PFSK-1 (cell line): Measurements from ENCODE around the gene RAP1GDS1.

ENCODE experiments used
- FOXP2 ChIP-seq: optimal IDR thresholded peaks from 2 replicates; pipeline ENCODE3; 2011; ENCODE audit warnings: borderline replicate concordance, control low read depth, inconsistent platforms; ENCODE audit not compliant: insufficient read depth; ENCODE audit errors: extremely low read length, extremely low read depth
- POLR2AphosphoS5 ChIP-seq: IDR thresholded peaks from 2 replicates; pipeline ENCODE4 v1.6.1; 2012; ENCODE audit warnings: low read depth, mild to moderate bottlenecking, control low read depth, low read length, moderate library complexity
- SIN3A ChIP-seq: IDR thresholded peaks from 2 replicates; pipeline ENCODE4 v1.6.1; 2012; ENCODE audit warnings: mild to moderate bottlenecking, low read length, moderate library complexity, borderline replicate concordance; ENCODE audit not compliant: insufficient read depth
- TAF1 ChIP-seq: IDR thresholded peaks from 2 replicates; pipeline ENCODE4 v1.6.1; 2012; ENCODE audit warnings: low read length, control low read depth, borderline replicate concordance; ENCODE audit not compliant: insufficient read depth
- TF ChIP-seq, protein P1 (sequence below), 2 experiments: IDR thresholded peaks; 2 replicates each; pipeline versions ENCODE4 v1.6.1 to v1.8.0; 2011 to 2012; ENCODE audit warnings: low read depth in 2 of 2, low read length in 2 of 2, control low read depth in 1 of 2, inconsistent platforms in 1 of 2, mild to moderate bottlenecking in 1 of 2, moderate library complexity in 1 of 2; ENCODE audit not compliant: insufficient read depth in 1 of 2

RAP1GDS1 gene

DNA sequence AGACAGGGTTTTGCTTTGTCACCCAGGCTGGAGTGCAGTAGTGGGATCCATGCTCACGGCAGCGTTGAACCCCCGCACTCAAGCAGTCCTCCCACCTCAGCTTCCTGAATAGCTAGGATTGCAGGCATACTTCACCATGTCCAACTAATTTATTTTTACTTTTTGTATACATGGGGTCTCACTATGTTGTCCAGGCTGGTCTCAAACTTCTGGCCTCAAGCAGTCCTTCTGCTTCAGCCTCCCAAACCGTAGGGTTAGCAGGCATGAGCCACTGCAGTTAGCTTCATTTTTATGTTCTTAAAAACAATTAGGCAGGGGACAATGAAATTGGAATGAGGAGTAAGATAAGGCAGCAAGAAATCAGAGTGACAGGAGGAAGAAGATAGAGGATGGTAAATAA lies 50.5 kb downstream of the RAP1GDS1 start:
- TF ChIP-seq SIN3A, result no peak
- TF ChIP-seq POLR2AphosphoS5, result no peak
- TF ChIP-seq FOXP2, result no peak
- no peak for TF ChIP-seq TAF1
- TF ChIP-seq, protein P1, sequence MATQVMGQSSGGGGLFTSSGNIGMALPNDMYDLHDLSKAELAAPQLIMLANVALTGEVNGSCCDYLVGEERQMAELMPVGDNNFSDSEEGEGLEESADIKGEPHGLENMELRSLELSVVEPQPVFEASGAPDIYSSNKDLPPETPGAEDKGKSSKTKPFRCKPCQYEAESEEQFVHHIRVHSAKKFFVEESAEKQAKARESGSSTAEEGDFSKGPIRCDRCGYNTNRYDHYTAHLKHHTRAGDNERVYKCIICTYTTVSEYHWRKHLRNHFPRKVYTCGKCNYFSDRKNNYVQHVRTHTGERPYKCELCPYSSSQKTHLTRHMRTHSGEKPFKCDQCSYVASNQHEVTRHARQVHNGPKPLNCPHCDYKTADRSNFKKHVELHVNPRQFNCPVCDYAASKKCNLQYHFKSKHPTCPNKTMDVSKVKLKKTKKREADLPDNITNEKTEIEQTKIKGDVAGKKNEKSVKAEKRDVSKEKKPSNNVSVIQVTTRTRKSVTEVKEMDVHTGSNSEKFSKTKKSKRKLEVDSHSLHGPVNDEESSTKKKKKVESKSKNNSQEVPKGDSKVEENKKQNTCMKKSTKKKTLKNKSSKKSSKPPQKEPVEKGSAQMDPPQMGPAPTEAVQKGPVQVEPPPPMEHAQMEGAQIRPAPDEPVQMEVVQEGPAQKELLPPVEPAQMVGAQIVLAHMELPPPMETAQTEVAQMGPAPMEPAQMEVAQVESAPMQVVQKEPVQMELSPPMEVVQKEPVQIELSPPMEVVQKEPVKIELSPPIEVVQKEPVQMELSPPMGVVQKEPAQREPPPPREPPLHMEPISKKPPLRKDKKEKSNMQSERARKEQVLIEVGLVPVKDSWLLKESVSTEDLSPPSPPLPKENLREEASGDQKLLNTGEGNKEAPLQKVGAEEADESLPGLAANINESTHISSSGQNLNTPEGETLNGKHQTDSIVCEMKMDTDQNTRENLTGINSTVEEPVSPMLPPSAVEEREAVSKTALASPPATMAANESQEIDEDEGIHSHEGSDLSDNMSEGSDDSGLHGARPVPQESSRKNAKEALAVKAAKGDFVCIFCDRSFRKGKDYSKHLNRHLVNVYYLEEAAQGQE (IDR thresholded peaks at IDR 0.05; ENCODE audit: insufficient read depth in 1 of 2, low read depth in 2 of 2, low read length in 2 of 2), result no peak

DNA sequence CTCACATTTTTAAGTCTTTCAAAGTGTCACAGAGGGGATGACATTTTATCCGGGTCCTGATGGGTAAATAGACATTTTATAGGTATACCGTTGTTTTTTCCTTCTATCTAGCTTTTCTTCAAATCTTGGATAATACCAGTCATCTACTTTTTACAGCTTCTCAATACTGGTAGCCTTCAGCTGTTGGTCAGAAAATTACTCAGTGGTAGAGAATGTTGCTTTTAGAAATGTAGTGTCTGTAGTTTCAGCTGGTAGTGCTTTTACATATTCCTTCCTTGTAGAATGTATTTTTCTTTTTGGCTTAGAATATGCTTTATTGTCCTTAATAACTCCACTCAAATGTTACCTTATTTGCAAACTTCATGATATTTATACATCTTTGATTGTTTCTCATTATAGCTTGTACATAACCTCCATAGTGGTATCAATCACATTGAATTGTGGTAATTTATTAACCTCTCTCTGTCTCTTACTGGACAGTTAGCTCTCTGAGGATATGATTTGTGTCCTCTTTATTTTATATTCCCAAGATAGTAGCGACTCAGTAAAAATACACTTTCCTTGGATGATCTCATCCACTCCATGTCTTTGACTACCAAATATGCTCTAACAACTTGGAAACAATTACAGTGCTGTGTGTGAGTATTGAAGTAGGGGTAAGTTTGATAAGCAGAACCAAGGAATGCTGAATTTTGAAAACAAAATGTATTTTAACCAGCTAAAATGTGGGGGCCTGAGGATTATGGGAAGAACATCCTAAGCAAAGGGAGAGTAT lies 53.8 kb downstream of the RAP1GDS1 start:
- TF ChIP-seq FOXP2 (no peak), TAF1 (no peak), POLR2AphosphoS5 (no peak), SIN3A (no peak)
- TF ChIP-seq, protein P1 (IDR thresholded peaks at IDR 0.05; ENCODE audit: insufficient read depth in 1 of 2, low read depth in 2 of 2, low read length in 2 of 2), result no peak

DNA sequence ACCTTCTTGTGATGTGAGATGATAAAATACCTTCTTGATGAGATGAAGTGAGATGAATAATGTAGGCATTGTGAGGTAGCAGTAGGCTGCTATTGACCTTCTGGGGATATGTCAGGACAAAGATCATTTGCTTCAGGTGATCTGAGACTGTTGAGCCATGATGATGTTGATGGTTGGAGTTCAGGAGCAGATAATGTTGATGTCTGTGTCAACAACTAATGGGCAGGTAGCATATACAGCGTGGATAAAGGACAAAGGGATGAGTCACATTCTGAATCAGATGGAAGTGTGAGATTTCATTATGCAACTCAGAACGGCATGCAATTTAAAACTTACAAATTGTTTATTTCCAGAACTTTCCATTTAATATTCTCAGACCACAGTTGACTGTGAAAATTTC lies 57.3 kb downstream of the RAP1GDS1 start:
- TF ChIP-seq TAF1 (no peak), POLR2AphosphoS5 (no peak), FOXP2 (no peak), SIN3A (no peak)
- TF ChIP-seq, protein P1 (IDR thresholded peaks at IDR 0.05; ENCODE audit: insufficient read depth in 1 of 2, low read depth in 2 of 2, low read length in 2 of 2), result no peak

DNA sequence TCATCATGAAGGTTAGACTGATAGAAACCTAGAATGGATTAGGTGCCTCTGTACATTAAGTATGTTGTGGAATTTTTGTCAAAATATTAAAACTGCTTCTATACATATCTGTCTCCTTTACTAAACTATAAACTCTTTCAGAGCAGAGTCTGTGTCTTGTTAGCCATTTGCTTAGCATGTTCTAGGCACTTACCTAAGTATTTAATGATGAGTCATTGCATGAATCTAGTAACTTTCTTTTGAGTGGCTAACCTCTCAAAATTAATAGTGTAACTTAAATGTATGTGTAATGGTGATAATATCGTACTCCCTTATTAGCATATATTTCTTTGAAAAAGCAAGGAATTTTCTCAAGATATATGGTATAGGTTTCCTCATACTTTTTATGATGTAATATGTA lies 57.8 kb downstream of the RAP1GDS1 start:
- no peak for TF ChIP-seq FOXP2
- TF ChIP-seq, protein P1 (IDR thresholded peaks at IDR 0.05; ENCODE audit: insufficient read depth in 1 of 2, low read depth in 2 of 2, low read length in 2 of 2), result no peak
- TF ChIP-seq SIN3A, result no peak
- TF ChIP-seq TAF1, result no peak
- TF ChIP-seq POLR2AphosphoS5, result no peak

DNA sequence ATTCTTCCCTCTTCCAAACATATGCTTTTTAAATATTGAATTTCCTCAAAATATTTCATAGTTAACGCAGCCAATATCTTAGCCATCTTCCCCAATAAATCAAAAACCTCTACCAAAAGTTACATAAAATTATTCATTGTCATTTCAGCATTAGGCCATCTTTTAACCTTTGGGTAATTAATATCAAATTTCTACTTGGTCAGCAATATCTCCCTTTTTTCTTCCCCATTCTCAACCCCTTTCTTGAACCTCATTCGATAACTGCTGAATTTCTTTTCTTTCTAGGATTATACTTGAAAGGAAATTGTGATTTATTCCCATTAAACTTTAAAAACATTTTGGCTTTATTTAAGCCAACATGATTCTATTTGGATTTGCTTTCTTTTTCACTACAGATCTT lies 65.0 kb downstream of the RAP1GDS1 start:
- no peak for TF ChIP-seq POLR2AphosphoS5
- no peak for TF ChIP-seq FOXP2
- TF ChIP-seq, protein P1 (IDR thresholded peaks at IDR 0.05; ENCODE audit: insufficient read depth in 1 of 2, low read depth in 2 of 2, low read length in 2 of 2), result no peak
- TF ChIP-seq SIN3A, result no peak
- no peak for TF ChIP-seq TAF1
